ENCODE measurements around the gene P2RX4.

GRCh38 chr12:121203482-121203881, 6.4 kb upstream of the P2RX4 start:
- TF ChIP-seq CTCF (IDR thresholded peaks at IDR 0.05) (no peak), EZH2 (IDR thresholded peaks at IDR 0.05; ENCODE audit: borderline replicate concordance, insufficient read depth, low read depth, low read length, poor library complexity, severe bottlenecking) (no peak)

All from B cell (primary cell).